ENCODE data around the gene CSK. TPM values are rescaled to one million over a fixed set of nuclear protein-coding genes. Genes with fewer than 3 reads are reported as not detected.

The CSK gene
- total RNA-seq, 1 experiment from 2014 or later: 23.8 TPM

DNA sequence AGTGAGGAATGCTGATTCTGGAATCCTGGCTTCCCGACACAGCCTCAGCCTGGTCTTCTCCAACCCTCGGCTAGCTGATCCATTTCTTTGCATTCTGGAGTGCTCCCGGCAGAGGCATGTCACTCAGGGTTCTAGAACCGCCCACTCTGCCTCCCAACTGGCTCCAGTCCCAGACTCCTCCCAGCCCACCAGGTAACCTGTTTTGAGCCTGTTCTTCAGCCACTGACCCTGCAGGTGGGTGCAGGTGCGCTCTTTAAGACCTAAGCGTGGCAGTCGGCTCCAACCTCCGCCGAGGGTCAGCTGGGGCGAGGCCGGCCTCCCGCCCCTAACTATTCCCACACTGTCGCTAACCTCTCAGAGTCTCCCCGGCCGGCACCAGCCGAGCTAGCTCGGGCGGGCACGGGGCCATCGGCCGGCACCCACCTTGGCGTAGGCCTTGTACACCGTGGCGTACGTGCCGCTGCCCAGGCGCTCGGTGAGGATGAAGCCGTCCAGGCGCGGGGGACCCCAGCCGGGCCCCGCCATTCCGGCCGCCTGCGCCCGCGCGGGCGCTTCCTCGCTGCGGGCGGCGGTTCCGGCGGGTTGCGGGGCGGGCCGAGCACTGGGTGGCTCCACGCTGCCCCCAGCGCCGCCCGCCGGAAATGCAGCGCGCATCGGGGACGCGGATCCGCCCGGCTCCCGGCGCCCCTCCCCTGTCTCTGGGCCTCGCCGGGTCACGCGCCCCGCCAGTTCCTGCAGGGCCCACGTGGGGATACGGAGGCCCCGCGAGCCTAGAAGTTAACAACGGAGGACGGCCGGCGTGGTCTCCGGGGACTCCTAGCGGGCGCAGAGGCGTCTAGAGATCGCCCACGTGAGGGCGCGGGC lies 60.9 kb downstream of the CSK start, which contains the start of gene ULK3:
Gene ULK3 (minus strand): TSS at position 576 of the 864 bp plus-strand sequence. CDS start 51 bp downstream, at position 525.
- peak; percentile 70 for DNase-seq (ENCODE audit: low read depth)

DNA sequence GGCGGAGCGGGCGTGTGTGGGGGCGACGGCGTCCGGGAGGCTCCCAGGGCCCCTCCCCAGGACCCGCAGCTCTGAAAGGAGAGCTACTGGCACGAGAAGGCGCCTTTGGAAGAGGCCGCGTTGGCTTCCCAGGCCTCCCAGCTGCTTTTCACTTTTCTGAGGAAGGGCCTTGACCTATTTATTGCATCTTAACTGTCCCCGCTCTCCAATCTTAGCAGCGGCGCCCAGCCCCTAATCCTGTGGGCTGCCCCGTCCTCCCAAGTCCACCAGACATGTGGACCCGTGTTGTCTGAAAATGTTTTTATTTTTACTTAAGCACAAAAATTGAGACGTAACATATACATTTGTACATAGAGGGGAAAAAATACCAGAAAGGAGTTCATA lies 61.6 kb downstream of the CSK start:
- DNase-seq (ENCODE audit: low read depth): no peak

DNA sequence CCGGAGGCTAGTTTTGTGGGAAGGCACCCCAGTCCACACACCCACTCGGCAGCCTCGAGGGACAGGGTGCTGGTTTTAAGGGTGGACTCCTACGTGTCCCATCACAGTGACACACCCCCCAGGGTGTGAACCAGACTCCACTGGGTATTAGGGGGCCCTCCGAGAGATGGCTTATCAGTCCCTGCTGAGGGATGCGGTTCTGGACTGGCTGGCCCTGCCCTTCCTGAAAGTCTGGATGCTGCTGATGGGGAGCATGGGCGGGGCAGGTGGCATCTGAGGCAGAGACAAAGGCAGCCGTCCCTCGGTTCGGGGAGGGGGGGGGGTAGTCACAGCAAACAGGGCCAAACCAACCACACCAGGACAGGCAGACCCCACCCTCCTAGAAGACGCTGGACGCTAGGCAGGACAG lies 62.0 kb downstream of the CSK start:
- no peak for DNase-seq (ENCODE audit: low read depth)

DNA sequence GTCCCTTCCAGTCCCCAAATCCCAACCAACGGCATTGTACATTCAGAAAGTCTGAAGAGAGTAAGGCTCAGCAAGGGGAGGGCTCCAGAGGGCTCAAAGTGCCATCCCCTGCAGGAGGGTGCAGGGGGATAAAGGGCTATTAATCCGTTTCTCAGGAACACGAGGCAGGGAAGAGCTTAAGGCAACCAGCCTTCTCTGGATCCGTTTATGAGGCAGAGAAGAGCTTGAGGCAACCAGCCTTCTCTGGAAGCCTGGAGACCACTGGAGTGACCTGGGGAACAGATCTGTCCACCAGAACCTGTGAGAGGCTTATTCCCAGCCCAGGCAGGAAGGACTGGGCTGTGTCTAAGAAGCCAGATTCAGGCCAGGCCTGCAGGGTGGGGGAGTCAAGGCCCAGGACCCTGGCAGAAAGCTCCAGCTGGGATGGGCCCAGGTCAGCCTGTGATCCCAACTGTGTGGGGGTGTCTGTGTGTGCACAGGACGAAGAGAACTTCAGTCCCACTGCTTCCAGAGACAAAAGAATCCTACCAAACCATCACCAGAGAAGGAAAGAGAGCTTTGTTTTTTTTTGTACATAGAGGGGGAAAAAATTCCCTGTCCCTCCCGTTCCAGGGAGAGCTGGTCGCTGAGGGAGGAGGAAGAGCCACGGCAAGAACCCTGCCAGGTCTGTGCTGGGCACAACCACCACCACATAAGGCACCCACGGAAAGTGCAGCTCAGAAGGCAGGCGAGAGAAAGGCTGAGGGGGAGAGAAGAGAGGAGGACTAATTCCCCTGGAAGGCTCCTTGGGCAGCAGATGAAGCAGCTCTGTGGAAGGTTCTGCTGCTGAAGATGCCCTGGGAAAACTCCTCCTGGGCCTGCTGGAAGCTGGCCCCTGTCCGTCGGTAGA lies 62.7 kb downstream of the CSK start:
- DNase-seq (ENCODE audit: low read depth): no peak

DNA sequence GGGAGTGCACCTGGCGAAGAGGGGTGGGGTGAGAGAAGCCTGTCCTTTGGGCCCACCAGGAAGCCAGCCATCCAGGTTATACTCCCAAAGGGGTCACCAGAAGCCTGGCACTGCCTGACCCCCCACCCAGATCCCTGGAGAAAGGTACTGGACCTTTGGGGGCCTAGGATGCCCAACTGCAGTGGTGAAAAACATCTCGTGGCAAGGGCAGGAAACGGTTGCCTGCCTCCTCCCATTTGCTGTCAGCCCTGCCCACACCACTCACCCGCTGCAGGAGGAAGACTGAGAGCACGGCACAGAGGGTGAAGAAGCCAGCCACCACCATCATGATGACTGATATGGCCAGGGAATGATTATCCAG lies 63.3 kb downstream of the CSK start:
- DNase-seq (ENCODE audit: low read depth): no peak

DNA sequence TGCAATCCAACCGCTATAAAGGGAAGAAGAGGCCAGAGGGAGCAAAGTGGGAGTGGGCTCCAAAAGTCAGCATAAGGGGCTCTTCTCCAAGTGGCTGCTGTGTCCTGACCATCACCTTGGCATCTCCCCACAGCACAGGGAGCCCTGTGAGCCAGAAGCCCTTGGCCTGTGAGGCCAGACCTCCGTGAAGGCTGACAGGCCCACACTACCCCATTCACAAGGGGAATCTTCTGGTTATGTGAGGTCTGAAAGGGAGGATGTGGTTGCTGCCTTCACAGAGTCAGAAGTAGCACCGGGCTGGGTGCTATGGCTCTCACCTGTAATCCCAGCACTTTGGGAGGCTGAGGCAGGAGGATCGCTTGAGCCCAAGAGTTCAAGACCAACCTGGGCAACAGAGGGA lies 63.7 kb downstream of the CSK start:
- DNase-seq (ENCODE audit: low read depth): no peak

DNA sequence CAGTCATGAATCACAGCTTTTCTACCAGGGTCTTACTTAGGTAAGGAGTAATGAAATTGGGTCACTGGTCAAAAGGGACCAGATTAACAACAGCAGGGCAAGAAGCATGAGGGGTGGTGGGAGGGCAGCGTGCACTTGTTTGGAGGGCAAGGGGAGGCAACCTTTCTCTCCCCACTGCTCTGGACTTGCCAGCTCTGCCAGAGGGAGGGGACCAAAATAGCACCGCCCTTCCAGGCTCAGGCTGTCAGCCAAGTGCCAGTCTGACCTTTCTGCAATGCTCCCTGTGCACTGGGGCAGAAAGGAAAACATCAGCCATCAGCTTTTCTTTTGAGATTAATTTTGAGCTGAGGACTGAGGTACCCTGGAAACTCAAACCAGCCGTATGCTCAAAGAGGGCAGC lies 65.6 kb downstream of the CSK start:
- DNase-seq (ENCODE audit: low read depth): no peak

DNA sequence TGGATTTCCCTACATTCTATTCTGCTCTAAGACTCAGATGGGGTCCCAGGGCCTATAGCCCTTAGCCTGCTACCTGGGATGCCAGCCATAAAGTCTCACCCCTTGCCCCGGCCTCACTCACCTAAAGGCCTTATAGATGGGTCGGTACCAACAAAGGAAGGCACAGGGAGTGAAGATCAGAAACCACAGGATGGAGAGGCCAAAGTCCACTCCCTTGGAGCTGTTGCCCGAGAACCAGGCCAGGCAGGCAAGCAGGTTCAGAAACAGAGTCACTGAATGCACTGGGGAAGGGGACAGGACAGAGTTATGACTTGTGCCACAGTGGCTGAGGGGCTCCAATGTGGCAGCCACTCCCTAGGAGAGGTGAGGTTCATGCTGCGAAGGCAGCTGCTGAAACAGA lies 68.5 kb downstream of the CSK start:
- DNase-seq (ENCODE audit: low read depth): no peak

DNA sequence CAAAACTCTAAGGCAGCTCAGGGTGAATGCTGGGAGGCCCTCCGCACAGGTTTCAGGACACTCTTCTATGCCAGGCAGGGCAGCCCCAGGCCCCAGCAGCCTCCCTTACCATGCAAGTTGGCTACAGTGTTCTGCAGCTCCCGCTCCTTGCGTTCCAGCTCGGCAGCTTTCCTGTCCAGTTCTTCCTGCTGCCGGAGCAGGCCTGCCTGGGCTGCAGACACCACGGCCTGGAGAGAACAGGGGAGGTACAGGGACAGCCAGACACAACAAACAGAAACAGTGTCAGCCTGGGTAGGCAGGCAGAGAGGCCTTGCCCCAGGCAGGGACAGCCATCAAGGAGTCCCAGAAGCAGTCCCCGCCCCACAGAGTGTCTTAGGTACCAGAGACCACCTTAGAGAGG lies 70.1 kb downstream of the CSK start:
- DNase-seq (ENCODE audit: low read depth): no peak

Other genes starting within 250 kb of the CSK start
- 0.71 and 2.0 TPM in 2 replicates for gene ARID3B, start 240.9 kb upstream of the CSK start, total RNA-seq (2014; rRNA removed; shearing (Covaris generic))
- gene CLK3, start 166.2 kb upstream of the CSK start, total RNA-seq (2014; rRNA removed; shearing (Covaris generic)): 60.7 and 81.1 TPM in 2 replicates
- gene EDC3, start 86.1 kb upstream of the CSK start, total RNA-seq (2014; rRNA removed; shearing (Covaris generic)): 4.7 and 9.8 TPM in 2 replicates
- 1.4 and 3.3 TPM in 2 replicates for gene CYP1A1, start 56.6 kb upstream of the CSK start, total RNA-seq (2014; rRNA removed; shearing (Covaris generic))
- gene CYP1A2, start 33.2 kb upstream of the CSK start, total RNA-seq (2014; rRNA removed; shearing (Covaris generic)): not detected in 2 replicates
- gene LMAN1L, start 30.8 kb downstream of the CSK start, total RNA-seq (2014; rRNA removed; shearing (Covaris generic)): not detected in 2 replicates
- not detected in 2 replicates for gene CPLX3, start 44.5 kb downstream of the CSK start, total RNA-seq (2014; rRNA removed; shearing (Covaris generic))
- gene ULK3, start 61.1 kb downstream of the CSK start, total RNA-seq (2014; rRNA removed; shearing (Covaris generic)): 10.9 and 15.3 TPM in 2 replicates
- gene SCAMP2, start 91.3 kb downstream of the CSK start, total RNA-seq (2014; rRNA removed; shearing (Covaris generic)): 41.5 and 60.0 TPM in 2 replicates
- gene MPI, start 108.0 kb downstream of the CSK start, total RNA-seq (2014; rRNA removed; shearing (Covaris generic)): 65.4 and 68.3 TPM in 2 replicates
- gene FAM219B, start 124.8 kb downstream of the CSK start, total RNA-seq (2014; rRNA removed; shearing (Covaris generic)): 21.3 and 27.5 TPM in 2 replicates
- 120 and 144 TPM in 2 replicates for gene COX5A, start 156.0 kb downstream of the CSK start, total RNA-seq (2014; rRNA removed; shearing (Covaris generic))
- 0.07 and 0.10 TPM in 2 replicates for gene RPP25, start 174.7 kb downstream of the CSK start, total RNA-seq (2014; rRNA removed; shearing (Covaris generic))
- gene SCAMP5, start 213.5 kb downstream of the CSK start, total RNA-seq (2014; rRNA removed; shearing (Covaris generic)): 1.3 and 3.4 TPM in 2 replicates
- 15.9 and 25.6 TPM in 2 replicates for gene PPCDC, start 241.5 kb downstream of the CSK start, total RNA-seq (2014; rRNA removed; shearing (Covaris generic))